Sigmoid colon (tissue), 7 donors: ENCODE data around the gene AP1G1. TPM values are rescaled to one million over a fixed set of nuclear protein-coding genes. Genes with fewer than 3 reads are reported as not detected.
"Not testable (repeated sequence)": the region's sequence is repeated elsewhere in the genome, so short reads cannot be mapped to it uniquely, and the experiment has no call there.

Source experiments
- DNase-seq: peaks from one replicate; pipeline ENCODE4 v3.0.0-alpha.2; 2019
- H3K27ac ChIP-seq, 4 donors: fragments of 200-600 bp; sonication (generic); one replicate each; pipeline ENCODE4 v1.5.1; 2016 to 2019; ENCODE audit warnings: mild to moderate bottlenecking in 1 of 4
- H3K27me3 ChIP-seq, 3 donors: fragments of 200-600 bp; sonication (generic); one replicate each; pipeline ENCODE4 v1.5.1; 2019; ENCODE audit warnings: mild to moderate bottlenecking in 1 of 3
- H3K36me3 ChIP-seq, 4 donors: fragments of 200-600 bp; sonication (generic); one replicate each; pipeline ENCODE4 v1.5.1; 2016 to 2019
- H3K4me1 ChIP-seq, 4 donors: fragments of 200-600 bp; sonication (generic); one replicate each; pipeline ENCODE4 v1.5.1; 2017 to 2019
- H3K4me3 ChIP-seq, 4 donors: fragments of 200-600 bp; sonication (generic); one replicate each; pipeline ENCODE4 v1.5.1; 2017 to 2019; ENCODE audit warnings: mild to moderate bottlenecking in 2 of 4, moderate library complexity in 1 of 4
- H3K9me3 ChIP-seq, 4 donors: fragments of 200-600 bp in 3 of 4; sonication (generic) in 3 of 4; one replicate each; pipeline versions ENCODE4 v1.5.1 to v1.6.1; 2013 to 2019
- EP300 ChIP-seq, 4 donors: sonication (generic); formaldehyde crosslinking; IDR thresholded peaks; one replicate each; pipeline ENCODE4 v1.6.1; 2017; ENCODE audit warnings: antibody characterized with exemption in 4 of 4
- POLR2A ChIP-seq, 2 donors: fragments of 450-650 bp; IDR thresholded peaks; one replicate each; pipeline ENCODE4 v1.6.1; 2016; ENCODE audit warnings: antibody characterized with exemption in 2 of 2, mild to moderate bottlenecking in 2 of 2, moderate library complexity in 2 of 2
- POLR2AphosphoS5 ChIP-seq, 4 donors: sonication (generic); formaldehyde crosslinking; IDR thresholded peaks; one replicate each; pipeline ENCODE4 v1.6.1; 2017; ENCODE audit warnings: antibody characterized with exemption in 4 of 4
- WGBS, 2 donors: extraction: QIAGEN DNeasy Blood & Tissue Kit; methylation state at CpG; one replicate each; pipeline ENCODE4 v1.1.7; 2013; 5-methylcytosine and 5-hydroxymethylcytosine counted together
- intact Hi-C: fragments of 100-400 bp; cut with DNase I; formaldehyde crosslinking; loops from one replicate; pipeline ENCODE4 v1.15.1; 2023
- polyA plus RNA-seq, 3 donors: library from polyadenylated mRNA; stranded (reverse); fragments of 200-250 nt; gene quantifications; one replicate each; pipeline ENCODE4 v1.2.3, GENCODE V29; 2013
- total RNA-seq, 4 donors: library from RNA; depleted of rRNA; stranded (reverse); fragments of >200 nt; gene quantifications; one replicate each; pipeline ENCODE4 v1.1.0, GENCODE V29; 2016
- TF ChIP-seq, protein P1 (sequence below), 4 experiments: fragments of 450-650 bp in 3 of 4; fragments of 200-600 bp in 1 of 4; IDR thresholded peaks; one replicate each; pipeline ENCODE4 v1.5.1; 2016 to 2019; ENCODE audit warnings: antibody characterized with exemption in 4 of 4, mild to moderate bottlenecking in 3 of 4, moderate library complexity in 2 of 4
- donor health status: healthy with polysubstance abuse.
- donor health status: Bipolar disorder and iron deficiency.
- donor health status: healthy.

AP1G1 gene
- total and polyA plus RNA-seq, 7 donors: 12.6 to 57.3 (median 34.9) TPM

DNA sequence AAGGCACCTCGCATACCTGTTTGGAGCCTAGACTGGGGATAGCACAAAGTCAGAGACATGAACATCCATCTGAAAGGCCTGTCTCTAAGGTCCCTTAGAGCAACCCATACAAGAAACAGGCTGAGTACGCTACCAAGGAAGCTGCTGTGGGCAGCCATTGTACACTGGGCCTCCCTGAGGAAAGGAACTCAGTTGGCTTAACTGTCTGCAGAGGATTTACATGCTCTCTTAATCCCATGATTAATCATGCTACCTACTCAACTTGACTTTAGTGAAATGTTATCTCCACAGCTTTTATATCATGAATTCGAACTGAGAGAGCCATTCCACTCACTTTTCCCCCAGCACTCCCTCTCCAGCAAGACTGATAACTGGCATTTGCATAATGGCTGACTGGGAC, 110.1 kb downstream of the AP1G1 start:
- no peak for DNase-seq
- H3K36me3 ChIP-seq: peaks cover 0 to 33% (median 3%) of the 10 kb centered on the region in 4 donors
- no peaks in the 10 kb centered on the region for H3K27me3 ChIP-seq
- intact Hi-C loops: no loop called here
- H3K4me3 ChIP-seq: no peak overlapping the region
- no peaks in the 10 kb centered on the region for H3K4me1 ChIP-seq
- no peaks in the 10 kb centered on the region for H3K9me3 ChIP-seq
- H3K27ac ChIP-seq: no peak overlapping the region
- TF ChIP-seq, protein P1, sequence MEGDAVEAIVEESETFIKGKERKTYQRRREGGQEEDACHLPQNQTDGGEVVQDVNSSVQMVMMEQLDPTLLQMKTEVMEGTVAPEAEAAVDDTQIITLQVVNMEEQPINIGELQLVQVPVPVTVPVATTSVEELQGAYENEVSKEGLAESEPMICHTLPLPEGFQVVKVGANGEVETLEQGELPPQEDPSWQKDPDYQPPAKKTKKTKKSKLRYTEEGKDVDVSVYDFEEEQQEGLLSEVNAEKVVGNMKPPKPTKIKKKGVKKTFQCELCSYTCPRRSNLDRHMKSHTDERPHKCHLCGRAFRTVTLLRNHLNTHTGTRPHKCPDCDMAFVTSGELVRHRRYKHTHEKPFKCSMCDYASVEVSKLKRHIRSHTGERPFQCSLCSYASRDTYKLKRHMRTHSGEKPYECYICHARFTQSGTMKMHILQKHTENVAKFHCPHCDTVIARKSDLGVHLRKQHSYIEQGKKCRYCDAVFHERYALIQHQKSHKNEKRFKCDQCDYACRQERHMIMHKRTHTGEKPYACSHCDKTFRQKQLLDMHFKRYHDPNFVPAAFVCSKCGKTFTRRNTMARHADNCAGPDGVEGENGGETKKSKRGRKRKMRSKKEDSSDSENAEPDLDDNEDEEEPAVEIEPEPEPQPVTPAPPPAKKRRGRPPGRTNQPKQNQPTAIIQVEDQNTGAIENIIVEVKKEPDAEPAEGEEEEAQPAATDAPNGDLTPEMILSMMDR (IDR thresholded peaks at IDR 0.05): no peak
- TF ChIP-seq POLR2A (IDR thresholded peaks at IDR 0.05) (no peak), POLR2AphosphoS5 (IDR thresholded peaks at IDR 0.05) (no peak), EP300 (IDR thresholded peaks at IDR 0.05) (no peak)
- 93 to 96% methylated on average over 3 of the region's 3 CpGs for WGBS, 2 donors

DNA sequence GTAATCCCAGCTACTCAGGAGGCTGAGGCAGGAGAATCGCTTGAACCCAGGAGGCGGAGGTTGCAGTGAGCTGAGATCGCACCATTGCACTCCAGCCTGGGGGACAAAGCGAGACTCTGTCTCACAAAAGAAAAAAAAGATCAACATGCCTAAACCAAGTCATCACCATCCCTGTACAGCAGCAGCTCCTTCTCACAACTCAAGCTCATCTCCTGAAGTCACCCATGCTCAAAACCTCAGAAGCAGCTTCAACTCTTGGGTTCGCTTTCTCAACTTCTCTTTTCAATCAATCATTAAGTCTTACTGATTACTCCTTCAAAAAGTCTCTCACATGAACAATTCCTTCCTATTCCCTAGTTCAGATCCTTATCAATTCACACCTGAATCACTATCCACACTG, 115.5 kb downstream of the AP1G1 start:
- H3K4me3 ChIP-seq: no peak overlapping the region
- WGBS, 2 donors: 88 to 96% methylated on average over 5 of the region's 5 CpGs
- no peaks in the 10 kb centered on the region for H3K9me3 ChIP-seq
- H3K27me3 ChIP-seq: no peaks in the 10 kb centered on the region
- intact Hi-C loops: no loop called here
- TF ChIP-seq, protein P1 (IDR thresholded peaks at IDR 0.05): no peak
- no peak for TF ChIP-seq POLR2A (IDR thresholded peaks at IDR 0.05)
- peaks cover 0 to 27% (median 7%) of the 10 kb centered on the region in 4 donors for H3K36me3 ChIP-seq
- H3K27ac ChIP-seq: no peak overlapping the region
- H3K4me1 ChIP-seq: no peaks in the 10 kb centered on the region
- DNase-seq: no peak

DNA sequence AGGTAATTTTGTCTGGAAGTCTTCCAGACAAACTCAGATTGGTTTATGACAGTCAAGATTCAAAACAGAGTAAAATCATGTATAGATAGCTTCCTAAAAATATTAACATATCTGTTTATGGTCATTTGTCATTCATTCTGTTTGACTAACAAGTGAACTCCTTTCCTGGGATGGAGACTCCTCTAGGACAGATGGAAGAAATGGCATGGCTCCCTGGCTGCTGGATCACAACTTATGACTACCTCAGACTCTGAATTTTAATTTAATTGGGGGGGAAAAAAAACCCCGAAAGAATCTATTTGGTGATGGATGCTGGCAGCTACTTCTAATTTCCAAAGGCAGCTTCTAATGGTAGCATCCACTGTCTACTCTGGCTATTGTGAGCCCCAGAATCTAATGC, 118.7 kb downstream of the AP1G1 start:
- H3K36me3 ChIP-seq: peaks cover 0 to 54% (median 10%) of the 10 kb centered on the region in 4 donors
- intact Hi-C loops: no loop called here
- TF ChIP-seq POLR2A (IDR thresholded peaks at IDR 0.05): no peak
- TF ChIP-seq, protein P1 (IDR thresholded peaks at IDR 0.05): no peak
- TF ChIP-seq EP300 (IDR thresholded peaks at IDR 0.05): no peak
- no peak for TF ChIP-seq POLR2AphosphoS5 (IDR thresholded peaks at IDR 0.05)
- WGBS, 2 donors: 0% methylated on average over 1 of the region's 1 CpG
- no peak overlapping the region for H3K4me3 ChIP-seq
- no peaks in the 10 kb centered on the region for H3K4me1 ChIP-seq
- no peaks in the 10 kb centered on the region for H3K27me3 ChIP-seq
- no peak for DNase-seq
- no peak overlapping the region for H3K27ac ChIP-seq
- no peaks in the 10 kb centered on the region for H3K9me3 ChIP-seq

DNA sequence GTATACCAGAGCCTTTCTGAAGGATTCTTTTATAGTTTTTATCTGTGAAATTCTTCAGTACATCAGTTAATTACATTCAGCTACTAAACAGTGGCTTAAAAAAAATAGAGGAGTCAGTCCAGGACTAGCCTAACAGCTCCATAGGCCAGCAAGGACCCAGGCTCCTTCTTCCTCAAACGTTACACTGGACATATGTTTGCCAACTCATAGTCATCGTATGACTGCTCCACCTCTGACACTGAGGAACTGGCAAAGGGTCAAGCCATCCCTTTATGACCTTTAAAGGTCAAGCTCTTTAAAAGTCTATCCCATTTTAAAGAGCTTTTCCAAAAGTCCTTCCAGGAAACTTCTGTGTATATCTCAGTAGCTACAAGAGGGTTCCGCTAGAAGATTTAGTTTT, 120.8 kb downstream of the AP1G1 start:
- Histone ChIP-seq H3K9me3 (no peaks in the 10 kb centered on the region), H3K4me3 (no peak overlapping the region), H3K36me3 (peaks cover 0 to 74% (median 12%) of the 10 kb centered on the region in 4 donors), H3K27ac (no peak overlapping the region), H3K4me1 (no peaks in the 10 kb centered on the region), H3K27me3 (no peaks in the 10 kb centered on the region)
- 44 to 72% methylated on average over 3 of the region's 3 CpGs for WGBS, 2 donors
- intact Hi-C loops: no loop called here
- DNase-seq: no peak
- TF ChIP-seq POLR2AphosphoS5 (IDR thresholded peaks at IDR 0.05) (no peak), EP300 (IDR thresholded peaks at IDR 0.05) (no peak), POLR2A (IDR thresholded peaks at IDR 0.05) (no peak)
- TF ChIP-seq, protein P1 (IDR thresholded peaks at IDR 0.05): no peak

DNA sequence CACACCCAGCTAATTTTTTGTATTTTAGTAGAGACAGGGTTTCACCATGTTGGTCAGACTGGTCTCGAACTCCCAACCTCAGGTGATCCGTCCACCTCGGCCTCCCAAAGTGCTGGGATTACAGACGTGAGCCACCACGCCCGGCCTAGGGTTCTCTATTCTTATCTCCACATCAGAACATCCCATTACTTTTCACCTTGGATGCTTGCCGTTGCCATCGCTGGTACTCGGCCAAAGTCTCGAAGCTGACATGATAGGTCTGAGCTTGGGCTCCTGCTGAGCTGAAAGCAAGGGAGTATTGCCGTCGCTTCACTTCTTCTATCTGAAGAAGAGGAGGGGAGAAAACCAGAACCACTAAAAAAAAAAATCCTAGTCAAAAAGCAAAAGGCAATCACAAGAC, 124.4 kb downstream of the AP1G1 start:
- H3K4me1 ChIP-seq: not testable (repeated sequence)

More for the DNA sequence above, 124.4 kb downstream of the AP1G1 start:
- H3K9me3 ChIP-seq, H3K27me3 ChIP-seq, H3K27ac ChIP-seq, intact Hi-C loops, H3K4me3 ChIP-seq, DNase-seq: not testable (repeated sequence)
- whole genome bisulfite sequencing, 2 donors: 88 to 95% methylated on average over 12 of the region's 12 CpGs
- peaks cover 0 to 94% (median 9%) of the 10 kb centered on the region in 4 donors for H3K36me3 ChIP-seq
